IPS DF 19.7 (cell line): ENCODE measurements around the gene RACGAP1.

ENCODE experiments used
- DNase-seq: peaks from one replicate; pipeline ENCODE4 v3.0.0-alpha.2; 2013; ENCODE audit warnings: low read depth, low spot score

Gene RACGAP1

GRCh38 chr12:49942921-49943624, 82.2 kb downstream of the RACGAP1 start:
- DNase-seq: no peak

- no peak for DNase-seq
These were observed 82.8 kb downstream of the RACGAP1 start for GRCh38 chr12:49942512-49942893.

GRCh38 chr12:49941556-49942511, 83.5 kb downstream of the RACGAP1 start:
- no peak for DNase-seq

- no peak for DNase-seq
These were observed 85.6 kb downstream of the RACGAP1 start for GRCh38 chr12:49939707-49940106.

- no peak for DNase-seq
These were observed 86.0 kb downstream of the RACGAP1 start for GRCh38 chr12:49939307-49939706.
